GM18507 (cell line): ENCODE measurements around the gene TM9SF2.
"Not testable (repeated sequence)": the region's sequence is repeated elsewhere in the genome, so short reads cannot be mapped to it uniquely, and the experiment has no call there.

ENCODE experiments used
- DNase-seq: peaks from one replicate; pipeline ENCODE4 v3.0.0; 2011; ENCODE audit warnings: low read depth; ENCODE audit not compliant: insufficient read length; ENCODE audit errors: extremely low spot score
- FAIRE-seq: peaks from 2 replicates; lab custom pipeline; 2011; peaks lifted over from hg19 to GRCh38; lab: Jason Lieb, UNC

The TM9SF2 gene, protein sequence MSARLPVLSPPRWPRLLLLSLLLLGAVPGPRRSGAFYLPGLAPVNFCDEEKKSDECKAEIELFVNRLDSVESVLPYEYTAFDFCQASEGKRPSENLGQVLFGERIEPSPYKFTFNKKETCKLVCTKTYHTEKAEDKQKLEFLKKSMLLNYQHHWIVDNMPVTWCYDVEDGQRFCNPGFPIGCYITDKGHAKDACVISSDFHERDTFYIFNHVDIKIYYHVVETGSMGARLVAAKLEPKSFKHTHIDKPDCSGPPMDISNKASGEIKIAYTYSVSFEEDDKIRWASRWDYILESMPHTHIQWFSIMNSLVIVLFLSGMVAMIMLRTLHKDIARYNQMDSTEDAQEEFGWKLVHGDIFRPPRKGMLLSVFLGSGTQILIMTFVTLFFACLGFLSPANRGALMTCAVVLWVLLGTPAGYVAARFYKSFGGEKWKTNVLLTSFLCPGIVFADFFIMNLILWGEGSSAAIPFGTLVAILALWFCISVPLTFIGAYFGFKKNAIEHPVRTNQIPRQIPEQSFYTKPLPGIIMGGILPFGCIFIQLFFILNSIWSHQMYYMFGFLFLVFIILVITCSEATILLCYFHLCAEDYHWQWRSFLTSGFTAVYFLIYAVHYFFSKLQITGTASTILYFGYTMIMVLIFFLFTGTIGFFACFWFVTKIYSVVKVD

DNA sequence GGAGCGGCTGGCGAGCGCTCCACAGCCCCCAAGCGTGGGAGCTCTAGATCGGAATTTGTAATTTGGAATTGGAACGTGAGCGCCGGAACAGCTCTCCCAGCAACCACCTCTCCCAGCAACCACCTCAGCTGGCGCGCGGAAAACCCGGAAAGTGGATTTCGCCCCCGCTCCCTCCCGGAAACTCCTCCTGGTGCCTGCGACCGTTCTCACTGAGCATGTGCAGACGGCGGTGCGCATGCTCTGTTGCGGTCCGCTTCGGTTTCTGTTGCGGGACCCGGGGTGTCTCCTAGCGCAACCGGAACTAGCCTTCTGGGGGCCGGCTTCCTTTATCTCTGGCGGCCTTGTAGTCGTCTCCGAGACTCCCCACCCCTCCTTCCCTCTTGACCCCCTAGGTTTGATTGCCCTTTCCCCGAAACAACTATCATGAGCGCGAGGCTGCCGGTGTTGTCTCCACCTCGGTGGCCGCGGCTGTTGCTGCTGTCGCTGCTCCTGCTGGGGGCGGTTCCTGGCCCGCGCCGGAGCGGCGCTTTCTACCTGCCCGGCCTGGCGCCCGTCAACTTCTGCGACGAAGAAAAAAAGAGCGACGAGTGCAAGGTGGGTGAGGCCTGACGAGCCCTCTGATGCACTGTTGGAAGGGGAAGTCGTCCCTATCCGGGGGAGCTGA lies at the start of gene TM9SF2:
Gene TM9SF2 (plus strand): TSS at position 289 of the 664 bp plus-strand sequence. CDS start 135 bp downstream, at position 424.
- peak; percentile 98 for FAIRE-seq
- peak; percentile 78 for DNase-seq

- FAIRE-seq (no peak), DNase-seq (no peak)
Measured at GRCh38 chr13:99454518-99455183, 46.6 kb upstream of the TM9SF2 start.

DNA sequence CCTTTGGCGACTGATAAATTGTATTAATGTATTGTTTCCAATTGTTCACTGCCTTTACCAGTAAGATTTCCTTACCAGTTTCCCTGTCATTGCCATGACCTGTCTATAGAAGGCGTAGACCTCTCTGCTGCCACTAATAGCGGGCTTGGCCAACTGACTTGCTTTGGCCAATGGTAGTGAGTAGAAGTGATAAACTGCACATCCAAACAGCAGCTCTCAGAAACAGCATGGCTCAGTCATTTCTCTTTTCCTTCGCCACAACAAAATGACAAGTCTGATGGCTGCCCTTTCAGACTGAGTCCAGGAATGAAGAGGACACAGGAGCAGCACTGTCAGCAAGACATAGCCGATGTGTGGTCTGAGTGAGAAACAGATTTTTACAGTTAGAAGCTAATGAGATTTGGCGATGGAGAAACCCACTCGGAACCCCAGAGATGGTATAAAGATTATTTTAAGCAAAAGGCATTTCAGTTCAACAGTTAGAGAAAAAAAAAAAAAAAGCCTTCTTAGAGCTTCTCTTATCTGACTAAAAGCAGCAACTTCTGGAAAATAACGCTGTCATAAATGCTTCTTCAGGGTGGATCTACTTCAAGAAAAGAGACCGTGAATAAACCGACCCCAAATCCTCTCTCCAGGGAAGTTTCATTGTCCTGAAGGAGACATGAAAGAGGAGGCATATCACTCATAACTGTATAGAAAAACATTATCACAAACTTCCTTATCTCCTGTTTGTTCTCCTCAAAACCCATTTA lies 42.0 kb upstream of the TM9SF2 start:
- DNase-seq = no peak
- peak; percentile 44 for FAIRE-seq

DNA sequence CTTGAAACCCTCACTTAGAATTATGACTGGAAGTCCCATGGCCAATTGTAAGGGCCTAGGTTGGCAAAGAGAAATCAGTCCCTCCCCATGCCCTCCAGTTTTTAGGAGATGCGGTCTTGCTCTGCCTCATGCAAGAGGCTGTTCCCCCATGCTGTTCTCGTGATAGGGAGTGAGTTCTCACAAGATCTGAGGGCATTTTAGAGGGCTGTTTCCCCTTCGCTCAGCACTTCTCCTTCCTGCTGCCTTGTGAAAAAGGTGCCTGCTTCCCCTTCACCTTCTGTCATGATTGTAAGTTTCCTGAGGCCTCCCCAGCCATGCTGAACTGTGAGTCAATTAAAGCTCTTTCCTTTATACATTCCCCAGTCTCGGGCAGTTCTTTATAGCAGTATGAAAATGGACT lies 40.5 kb upstream of the TM9SF2 start:
- DNase-seq, FAIRE-seq: not testable (repeated sequence)

DNA sequence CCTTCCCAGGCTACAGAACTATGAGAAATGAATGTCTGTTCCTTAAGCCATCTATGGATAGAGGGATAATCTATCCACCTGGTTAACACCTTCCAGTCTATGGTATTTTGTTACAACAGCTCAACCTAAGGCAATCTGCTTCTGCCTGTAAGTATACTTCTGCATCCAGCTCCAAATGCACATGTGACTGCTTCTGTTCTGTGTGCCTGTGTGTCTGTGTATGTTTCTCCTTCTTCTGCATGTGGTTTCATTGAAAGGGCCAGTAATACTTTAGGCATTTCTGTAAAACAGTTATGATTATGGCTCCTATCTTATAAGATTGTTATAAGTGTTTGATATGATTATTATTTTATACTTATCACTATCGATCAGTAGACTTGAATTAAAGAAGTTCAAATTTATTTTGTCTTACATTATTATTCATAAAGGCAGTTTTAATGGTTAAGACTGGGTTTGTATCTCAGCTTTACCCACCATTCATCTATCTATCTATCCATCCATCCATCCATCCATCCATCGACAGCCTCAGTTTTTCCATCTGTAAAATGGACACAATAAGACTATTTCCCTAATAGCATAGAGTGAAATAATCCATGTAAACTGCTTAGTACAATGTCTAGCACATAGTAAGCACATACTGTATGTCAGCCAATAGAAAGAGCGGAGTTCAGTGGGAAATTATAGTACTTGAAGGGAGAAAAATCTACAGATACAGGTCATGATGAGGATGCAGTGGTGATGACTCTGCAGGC lies 37.5 kb upstream of the TM9SF2 start:
- no peak for DNase-seq
- FAIRE-seq = no peak

DNA sequence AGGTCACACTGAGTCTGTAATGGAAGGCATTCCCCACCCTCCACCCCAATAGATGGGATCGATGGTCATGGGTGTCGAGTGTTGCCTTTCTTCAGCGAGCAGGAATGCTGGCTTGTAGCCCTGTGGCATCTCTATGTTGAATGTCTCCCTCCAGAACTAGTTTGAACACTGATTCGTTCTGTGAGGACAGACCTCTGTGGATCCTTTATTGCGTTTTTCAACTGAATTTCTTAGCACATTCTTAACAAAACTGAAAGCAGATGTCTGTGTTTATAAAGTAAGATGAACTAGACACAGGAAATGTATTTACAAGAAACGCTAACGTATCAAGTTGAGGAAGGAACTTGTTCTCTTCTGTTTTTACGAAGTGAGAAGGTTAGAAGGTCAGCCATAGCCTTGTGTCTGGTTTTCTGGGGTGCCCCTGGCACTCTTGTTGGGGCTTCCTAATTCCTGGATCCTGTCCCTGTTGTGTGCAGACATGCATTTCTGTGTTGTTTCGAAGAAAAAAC lies 36.8 kb upstream of the TM9SF2 start:
- FAIRE-seq = peak; percentile 77
- no peak for DNase-seq

DNA sequence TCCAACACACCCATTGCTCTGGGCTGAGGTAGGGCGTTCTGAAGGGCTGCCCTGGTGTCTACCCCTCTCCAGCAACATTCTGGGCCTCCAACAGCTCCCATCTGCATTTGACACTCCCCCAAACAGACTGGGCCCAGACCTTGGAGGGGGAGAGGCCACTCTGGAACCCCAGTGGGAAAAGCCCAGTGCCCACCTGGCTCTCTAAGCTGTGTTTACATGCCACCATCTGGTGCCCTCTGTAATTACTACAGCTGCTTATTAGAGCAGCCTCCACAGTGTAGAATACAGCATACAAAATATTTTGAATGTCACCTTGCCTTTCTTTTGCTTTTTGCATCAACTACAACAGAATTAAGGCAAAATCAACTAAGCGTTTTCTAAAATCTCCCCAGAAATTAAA lies 35.8 kb upstream of the TM9SF2 start:
- DNase-seq = no peak

DNA sequence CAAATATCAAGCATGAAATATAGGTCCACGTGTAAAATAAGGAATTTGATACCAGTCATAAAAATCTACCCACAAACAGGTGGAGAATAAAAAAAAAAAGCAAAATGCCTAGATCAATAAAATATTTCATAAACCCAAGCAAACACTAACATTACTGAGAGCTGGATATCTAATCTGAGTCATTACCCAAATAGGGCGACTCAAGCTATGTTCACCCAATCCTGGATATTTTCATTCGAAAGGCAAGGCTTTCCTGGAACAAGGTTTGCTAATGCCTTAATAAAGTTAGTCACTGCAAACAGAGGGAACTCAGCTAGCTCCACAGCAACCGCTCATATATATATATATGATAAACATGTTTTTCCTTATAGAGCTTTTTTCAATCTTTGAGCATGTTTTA lies 33.5 kb upstream of the TM9SF2 start:
- FAIRE-seq = no peak
- no peak for DNase-seq

More for the DNA sequence above, 35.8 kb upstream of the TM9SF2 start:
- FAIRE-seq = no peak

DNA sequence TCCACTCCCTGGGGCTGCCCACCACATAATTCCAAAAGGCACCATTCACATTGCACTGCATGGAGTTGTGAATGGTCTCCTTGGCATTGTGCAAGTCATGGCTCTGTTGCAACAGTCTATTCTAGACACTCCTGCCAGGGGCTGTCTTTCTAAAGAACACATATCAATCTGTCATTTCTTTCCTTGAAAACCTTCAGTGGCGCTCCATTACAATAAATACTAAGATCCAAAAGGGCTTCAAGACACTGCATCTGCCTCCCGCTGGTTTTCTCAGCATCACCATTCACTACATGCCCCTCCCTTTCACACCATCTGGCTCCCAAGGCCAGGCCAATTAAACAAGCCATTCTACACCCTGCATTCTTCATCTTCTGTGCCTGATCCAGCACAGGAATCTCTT lies 32.2 kb upstream of the TM9SF2 start:
- DNase-seq = no peak
- FAIRE-seq = no peak

DNA sequence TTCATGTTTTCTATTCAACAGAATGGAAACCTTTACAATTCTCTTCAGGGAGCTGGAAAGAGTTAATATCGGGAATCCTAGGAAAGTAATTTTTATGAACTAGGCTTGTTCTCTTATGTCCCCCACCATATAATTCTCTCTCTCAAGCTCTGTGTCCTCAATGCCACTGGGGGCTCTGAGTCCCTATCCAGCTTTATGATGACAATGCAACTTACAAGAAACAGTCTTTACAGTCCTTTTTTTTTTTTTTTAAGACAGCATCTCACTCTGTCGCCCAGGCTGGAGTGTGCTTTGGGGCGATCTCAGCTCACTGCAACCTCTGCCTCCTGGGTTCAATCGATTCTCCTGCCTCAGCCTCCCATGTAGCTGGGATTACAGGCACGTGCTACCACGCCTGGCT lies 31.2 kb upstream of the TM9SF2 start:
- FAIRE-seq (no peak), DNase-seq (no peak)

GRCh38 chr13:99471221-99472121 lies 29.8 kb upstream of the TM9SF2 start:
- DNase-seq = no peak
- no peak for FAIRE-seq

DNA sequence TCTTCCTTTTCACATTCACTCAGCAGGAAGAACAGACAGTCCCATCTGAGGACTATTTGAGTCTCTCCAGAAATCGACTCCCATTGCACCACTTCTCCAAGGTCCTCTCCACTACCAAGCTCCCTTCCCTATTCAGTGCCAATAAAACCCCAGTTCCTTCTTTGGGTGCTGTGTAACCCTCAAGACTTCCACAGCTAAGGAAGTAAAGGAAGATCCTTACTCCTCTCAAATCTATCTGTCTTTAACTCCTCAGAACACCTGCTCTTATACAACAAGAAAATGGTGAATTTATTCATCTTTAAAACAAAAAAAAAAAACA lies 29.2 kb upstream of the TM9SF2 start:
- FAIRE-seq = no peak
- no peak for DNase-seq

DNA sequence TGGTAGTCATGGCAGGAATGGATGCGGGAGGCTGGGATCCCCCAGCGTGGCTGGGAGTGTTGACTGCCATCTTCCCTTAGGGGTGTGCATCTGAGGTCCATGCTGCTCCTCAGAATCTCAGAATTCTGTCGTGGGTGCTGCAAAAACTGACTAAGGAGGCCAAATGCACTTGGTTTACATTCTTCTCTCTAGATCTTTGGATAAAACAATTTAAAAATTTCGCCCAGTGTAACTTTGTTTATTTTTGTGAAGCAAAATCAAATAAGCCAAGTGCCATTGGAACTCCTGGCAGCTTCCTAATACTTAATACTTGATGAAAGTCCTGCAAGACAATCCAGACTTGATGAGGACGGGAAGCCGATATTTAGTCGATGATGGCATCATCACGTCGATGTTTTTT lies 27.8 kb upstream of the TM9SF2 start:
- no peak for FAIRE-seq
- no peak for DNase-seq

GRCh38 chr13:99476648-99477047 lies 24.6 kb upstream of the TM9SF2 start:
- DNase-seq (no peak), FAIRE-seq (no peak)

- FAIRE-seq (no peak), DNase-seq (no peak)
Measured at GRCh38 chr13:99477493-99477892, 23.8 kb upstream of the TM9SF2 start.

DNA sequence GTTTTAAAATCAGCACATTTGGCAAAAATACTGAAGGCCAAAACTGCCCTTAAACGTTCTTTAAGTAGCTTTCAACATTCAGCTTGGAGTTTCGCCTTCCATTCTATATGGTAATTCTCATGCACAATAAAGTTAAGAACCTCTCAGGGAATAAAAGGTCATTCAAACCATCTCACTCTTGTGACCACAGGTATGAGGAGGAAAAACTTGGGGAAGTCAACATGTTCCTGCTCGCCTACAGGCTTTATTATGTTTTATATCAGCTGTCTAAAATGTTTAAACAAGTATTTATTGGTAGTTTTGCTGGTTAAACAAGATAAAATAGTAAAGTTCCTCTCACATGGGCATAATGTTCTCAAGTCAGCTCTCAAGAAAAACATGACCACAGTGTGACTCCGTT lies 19.9 kb upstream of the TM9SF2 start:
- DNase-seq = no peak
- no peak for FAIRE-seq

DNA sequence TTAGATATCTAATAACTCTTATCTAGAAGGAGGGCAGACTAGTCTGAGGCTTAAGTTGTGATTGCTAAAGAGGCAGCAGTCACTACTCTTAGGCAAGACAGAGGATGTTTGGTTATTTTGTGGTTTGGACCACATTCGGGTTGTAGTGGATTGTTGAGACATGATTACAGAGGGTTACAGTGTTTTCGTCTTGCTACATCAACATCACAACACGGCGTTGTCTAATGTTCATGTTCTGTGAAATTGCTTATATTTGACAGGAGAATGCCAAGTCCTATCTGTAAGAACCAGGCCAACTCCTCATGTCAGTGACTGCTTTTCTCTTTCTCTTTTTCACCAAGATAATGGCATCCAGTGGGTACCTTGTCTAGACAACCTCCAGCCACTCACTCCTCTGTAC lies 16.8 kb upstream of the TM9SF2 start:
- no peak for DNase-seq
- no peak for FAIRE-seq

DNA sequence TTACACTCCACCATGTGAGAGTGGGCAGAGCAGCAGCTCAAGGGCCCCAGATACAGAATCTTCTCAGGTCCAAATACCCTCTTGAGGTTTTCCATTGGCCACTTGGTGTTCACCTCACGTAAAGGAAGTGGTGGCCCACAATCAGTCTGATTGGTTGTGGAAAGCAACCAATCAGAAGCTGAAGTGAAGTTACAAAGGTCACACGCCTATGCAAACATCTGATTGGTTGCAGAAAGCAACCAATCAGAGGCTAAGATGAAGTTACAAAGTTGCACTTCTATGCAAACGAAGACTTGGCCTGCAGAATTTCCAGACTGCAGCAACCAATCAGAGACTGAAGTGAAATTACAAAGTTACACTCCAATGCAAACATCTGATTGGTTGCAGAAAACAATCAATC lies 14.3 kb upstream of the TM9SF2 start:
- no peak for DNase-seq
- FAIRE-seq = no peak
